ENCODE measurements around the gene LRP1B. TPM values are rescaled to one million over a fixed set of nuclear protein-coding genes. Genes with fewer than 3 reads are reported as not detected.
"Not testable (repeated sequence)": the region's sequence is repeated elsewhere in the genome, so short reads cannot be mapped to it uniquely, and the experiment has no call there.

LRP1B gene
- total and polyA plus RNA-seq, 5 experiments from 2014 or later = not detected

GRCh38 chr2:140589696-140590095 lies 1541.1 kb downstream of the LRP1B start:
- Mint-ChIP-seq H3K4me3 (no peak overlapping the region), H3K4me1 (no peaks in the 10 kb centered on the region), H3K9me3 (peaks cover 0 to 8% (median 2%) of the 10 kb centered on the region in 9 donors), H3K27me3 (no peaks in the 10 kb centered on the region), H3K36me3 (no peaks in the 10 kb centered on the region), H3K27ac (no peak overlapping the region)
- ATAC-seq (no peak), DNase-seq (no peak)
- POLR2A ChIA-PET = no interaction called here

DNA sequence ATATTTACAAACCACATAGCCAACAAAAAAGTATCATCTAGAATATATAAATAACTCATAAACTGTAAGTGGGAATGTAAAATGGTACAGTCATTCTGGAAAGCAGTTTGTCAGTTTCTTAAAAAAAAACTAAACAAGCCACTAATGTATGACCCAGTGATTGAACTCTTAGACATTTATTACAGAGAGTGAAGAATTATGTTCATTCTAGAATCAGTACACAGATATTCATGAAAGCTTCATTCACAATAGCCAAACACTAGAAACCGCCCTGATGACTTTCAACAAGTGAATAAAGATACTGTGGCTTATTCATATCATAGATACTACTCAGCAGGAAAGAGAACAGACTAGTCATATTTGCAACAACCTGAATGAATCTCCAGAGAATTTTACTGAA lies 1541.5 kb downstream of the LRP1B start:
- DNase-seq = no peak
- ATAC-seq = no peak
- Mint-ChIP-seq H3K4me3 (no peak overlapping the region), H3K27ac (no peak overlapping the region), H3K36me3 (no peaks in the 10 kb centered on the region), H3K9me3 (peaks cover 0 to 8% (median 0%) of the 10 kb centered on the region in 9 donors), H3K27me3 (no peaks in the 10 kb centered on the region), H3K4me1 (no peaks in the 10 kb centered on the region)
- POLR2A ChIA-PET = no interaction called here

DNA sequence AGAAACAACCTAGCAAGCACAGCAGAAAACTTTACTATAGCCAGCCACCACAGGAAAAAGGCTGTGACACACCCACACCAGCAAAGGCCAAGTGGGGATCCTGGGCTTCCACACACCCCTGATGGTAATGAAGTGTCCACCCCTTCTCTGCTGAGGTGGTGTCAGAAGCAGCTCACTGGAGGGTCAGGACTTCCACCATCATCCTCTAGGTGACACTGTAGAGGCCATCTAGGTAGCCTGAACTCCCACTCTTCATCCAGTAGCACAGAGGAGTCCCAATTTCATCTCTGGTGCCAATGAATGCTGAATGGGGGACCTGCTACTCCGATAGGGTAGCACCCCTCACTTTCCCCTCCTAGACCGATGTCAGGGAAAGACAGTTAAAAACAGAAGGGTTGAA lies 1544.4 kb downstream of the LRP1B start:
- H3K36me3 Mint-ChIP-seq = no peaks in the 10 kb centered on the region
- DNase-seq = no peak
- H3K27me3 Mint-ChIP-seq = no peaks in the 10 kb centered on the region
- no peaks in the 10 kb centered on the region for H3K4me1 Mint-ChIP-seq
- H3K9me3 Mint-ChIP-seq = peaks cover 0 to 11% (median 3%) of the 10 kb centered on the region in 9 donors
- ATAC-seq = no peak
- no peak overlapping the region for H3K27ac Mint-ChIP-seq
- POLR2A ChIA-PET = no interaction called here
- no peak overlapping the region for H3K4me3 Mint-ChIP-seq

GRCh38 chr2:140585016-140585415 lies 1545.8 kb downstream of the LRP1B start:
- POLR2A ChIA-PET = no interaction called here
- Mint-ChIP-seq H3K27me3 (no peaks in the 10 kb centered on the region), H3K36me3 (no peaks in the 10 kb centered on the region), H3K9me3 (peaks cover 0 to 13% (median 3%) of the 10 kb centered on the region in 9 donors), H3K27ac (no peak overlapping the region), H3K4me3 (no peak overlapping the region), H3K4me1 (no peaks in the 10 kb centered on the region)
- no peak for DNase-seq
- ATAC-seq = no peak

DNA sequence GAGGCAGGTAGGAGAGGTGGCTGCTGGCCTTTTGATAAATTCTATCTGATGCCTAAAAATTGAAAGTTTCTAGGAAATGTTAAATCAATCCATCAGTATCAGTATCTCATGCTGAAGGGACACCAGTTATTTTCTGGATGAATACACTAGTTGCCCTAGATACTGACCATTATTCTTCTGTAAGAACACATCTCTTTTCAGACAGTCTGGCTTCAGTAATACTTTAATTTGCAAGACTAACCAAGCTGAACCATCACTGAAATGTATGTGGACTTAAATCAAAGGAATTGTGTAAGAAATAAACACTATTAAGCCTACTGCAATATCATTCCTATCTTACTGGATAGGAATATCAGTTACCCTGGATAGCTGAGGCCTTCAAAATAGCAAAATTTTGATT lies 1546.3 kb downstream of the LRP1B start:
- DNase-seq = no peak
- H3K4me3 Mint-ChIP-seq = no peak overlapping the region
- ATAC-seq = no peak
- no peaks in the 10 kb centered on the region for H3K27me3 Mint-ChIP-seq
- H3K9me3 Mint-ChIP-seq = peaks cover 0 to 13% (median 3%) of the 10 kb centered on the region in 9 donors
- no peaks in the 10 kb centered on the region for H3K36me3 Mint-ChIP-seq
- no peaks in the 10 kb centered on the region for H3K4me1 Mint-ChIP-seq
- POLR2A ChIA-PET = no interaction called here
- no peak overlapping the region for H3K27ac Mint-ChIP-seq

GRCh38 chr2:140580532-140581151 lies 1550.2 kb downstream of the LRP1B start:
- Mint-ChIP-seq H3K4me1 (no peaks in the 10 kb centered on the region), H3K27ac (no peak overlapping the region), H3K9me3 (peaks cover 0 to 17% (median 6%) of the 10 kb centered on the region in 9 donors), H3K27me3 (no peaks in the 10 kb centered on the region), H3K4me3 (no peak overlapping the region), H3K36me3 (no peaks in the 10 kb centered on the region)
- DNase-seq = no peak
- ATAC-seq = no peak
- POLR2A ChIA-PET = no interaction called here

- POLR2A ChIA-PET = no interaction called here
- no peaks in the 10 kb centered on the region for H3K36me3 Mint-ChIP-seq
- ATAC-seq = no peak
- DNase-seq = no peak
- H3K27ac Mint-ChIP-seq = no peak overlapping the region
- H3K4me3 Mint-ChIP-seq = no peak overlapping the region
- peaks cover 0 to 21% (median 9%) of the 10 kb centered on the region in 9 donors for H3K9me3 Mint-ChIP-seq
- H3K4me1 Mint-ChIP-seq = no peaks in the 10 kb centered on the region
- H3K27me3 Mint-ChIP-seq = no peaks in the 10 kb centered on the region
Observed at GRCh38 chr2:140577453-140577852, 1553.4 kb downstream of the LRP1B start.

GRCh38 chr2:140567734-140568133 lies 1563.1 kb downstream of the LRP1B start:
- POLR2A ChIA-PET = no interaction called here

GRCh38 chr2:140565756-140566155 lies 1565.1 kb downstream of the LRP1B start:
- H3K27ac Mint-ChIP-seq = no peak overlapping the region
- ATAC-seq = no peak
- POLR2A ChIA-PET = no interaction called here
- no peak for DNase-seq
- no peaks in the 10 kb centered on the region for H3K4me1 Mint-ChIP-seq
- peaks cover 0 to 16% (median 5%) of the 10 kb centered on the region in 9 donors for H3K9me3 Mint-ChIP-seq
- no peaks in the 10 kb centered on the region for H3K27me3 Mint-ChIP-seq
- no peak overlapping the region for H3K4me3 Mint-ChIP-seq
- no peaks in the 10 kb centered on the region for H3K36me3 Mint-ChIP-seq

More at GRCh38 chr2:140567734-140568133, 1563.1 kb downstream of the LRP1B start:
- Mint-ChIP-seq H3K9me3 (peaks cover 2 to 22% (median 8%) of the 10 kb centered on the region in 9 donors), H3K27ac (no peak overlapping the region), H3K4me1 (no peaks in the 10 kb centered on the region), H3K36me3 (no peaks in the 10 kb centered on the region), H3K4me3 (no peak overlapping the region), H3K27me3 (no peaks in the 10 kb centered on the region)
- DNase-seq = no peak
- ATAC-seq = no peak

DNA sequence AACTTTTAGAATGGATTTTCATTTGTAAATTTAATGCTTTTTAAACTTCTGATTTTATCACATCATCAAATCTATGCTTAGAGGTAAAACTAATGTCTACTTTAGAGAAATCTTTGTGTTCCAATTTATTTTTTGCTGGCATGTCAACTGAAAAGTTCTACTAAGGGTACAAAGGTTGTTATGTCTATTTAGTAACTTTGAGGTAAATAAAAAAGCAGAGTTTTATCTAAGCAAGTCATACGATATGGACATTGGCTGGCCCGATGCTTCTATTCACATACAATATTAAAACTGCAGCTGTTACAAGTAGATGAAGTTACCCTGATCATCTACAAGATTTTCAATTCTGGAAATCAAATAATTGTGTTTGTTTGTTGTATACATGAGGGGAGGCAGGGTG lies 1575.1 kb downstream of the LRP1B start:
- Mint-ChIP-seq H3K4me3 (no peak overlapping the region), H3K9me3 (peaks cover 0 to 15% (median 2%) of the 10 kb centered on the region in 9 donors), H3K27ac (no peak overlapping the region), H3K4me1 (no peaks in the 10 kb centered on the region), H3K27me3 (no peaks in the 10 kb centered on the region), H3K36me3 (no peaks in the 10 kb centered on the region)
- POLR2A ChIA-PET = no interaction called here
- DNase-seq = no peak
- no peak for ATAC-seq

- no peaks in the 10 kb centered on the region for H3K36me3 Mint-ChIP-seq
- H3K27me3 Mint-ChIP-seq = no peaks in the 10 kb centered on the region
- no peaks in the 10 kb centered on the region for H3K4me1 Mint-ChIP-seq
Observed at GRCh38 chr2:140552634-140553033, 1578.2 kb downstream of the LRP1B start.

DNA sequence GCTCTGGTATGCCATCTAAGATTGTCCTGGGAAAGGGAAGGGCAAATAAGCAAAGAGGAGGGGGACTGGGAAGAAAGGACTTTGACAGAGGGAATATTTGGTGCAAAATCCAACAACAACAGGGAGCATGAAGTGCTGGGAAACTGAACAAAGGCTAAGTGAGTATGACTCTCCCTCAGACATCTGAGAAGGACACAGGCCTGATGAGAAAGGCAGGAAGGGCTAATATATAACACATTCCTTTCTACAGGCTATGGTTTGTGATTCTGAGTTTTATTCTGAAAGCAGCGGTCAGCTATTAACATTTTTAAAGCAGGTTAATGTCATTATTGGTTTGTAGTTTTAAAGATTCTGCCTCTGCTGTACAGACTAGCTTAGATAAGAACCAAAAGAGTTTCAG lies 1579.5 kb downstream of the LRP1B start:
- ATAC-seq (no peak), DNase-seq (no peak)
- H3K4me1 Mint-ChIP-seq = no peaks in the 10 kb centered on the region
- no peaks in the 10 kb centered on the region for H3K27me3 Mint-ChIP-seq
- no peaks in the 10 kb centered on the region for H3K36me3 Mint-ChIP-seq
- no peak overlapping the region for H3K27ac Mint-ChIP-seq
- H3K4me3 Mint-ChIP-seq = no peak overlapping the region
- peaks cover 0 to 10% (median 2%) of the 10 kb centered on the region in 9 donors for H3K9me3 Mint-ChIP-seq
- POLR2A ChIA-PET = no interaction called here

More at GRCh38 chr2:140552634-140553033, 1578.2 kb downstream of the LRP1B start:
- H3K9me3 Mint-ChIP-seq = peaks cover 0 to 7% (median 2%) of the 10 kb centered on the region in 9 donors
- no peak overlapping the region for H3K27ac Mint-ChIP-seq
- no peak overlapping the region for H3K4me3 Mint-ChIP-seq
- no peak for ATAC-seq
- DNase-seq = no peak
- POLR2A ChIA-PET = no interaction called here

- no peaks in the 10 kb centered on the region for H3K27me3 Mint-ChIP-seq
- ATAC-seq (no peak), DNase-seq (no peak)
- H3K36me3 Mint-ChIP-seq = no peaks in the 10 kb centered on the region
- POLR2A ChIA-PET = no interaction called here
- peaks cover 0 to 14% (median 2%) of the 10 kb centered on the region in 9 donors for H3K9me3 Mint-ChIP-seq
- no peak overlapping the region for H3K4me3 Mint-ChIP-seq
- no peaks in the 10 kb centered on the region for H3K4me1 Mint-ChIP-seq
- H3K27ac Mint-ChIP-seq = no peak overlapping the region
Observed at GRCh38 chr2:140550821-140551220, 1580.0 kb downstream of the LRP1B start.

DNA sequence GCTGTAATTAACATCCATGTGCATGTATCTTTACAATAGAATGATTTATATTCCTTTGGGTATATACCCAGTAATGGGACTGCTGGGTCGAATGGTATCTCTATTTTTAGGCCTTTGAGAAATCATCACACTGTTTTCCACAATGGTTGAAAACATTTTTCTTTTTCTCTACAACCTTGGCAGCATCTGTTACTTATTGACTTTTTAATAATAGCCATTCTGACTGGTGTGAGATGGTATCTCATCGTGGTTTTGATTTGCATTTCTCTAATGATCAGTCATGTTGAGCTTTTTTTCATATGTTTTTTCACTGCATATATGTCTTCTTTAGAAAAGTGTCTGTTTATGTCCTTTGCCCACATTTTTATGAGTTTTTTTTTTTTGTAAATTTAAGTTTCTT lies 1586.0 kb downstream of the LRP1B start:
- H3K36me3 Mint-ChIP-seq, ATAC-seq: not testable (repeated sequence)

More for the DNA sequence above, 1586.0 kb downstream of the LRP1B start:
- H3K27ac Mint-ChIP-seq, H3K4me1 Mint-ChIP-seq, POLR2A ChIA-PET, DNase-seq, H3K27me3 Mint-ChIP-seq, H3K4me3 Mint-ChIP-seq: not testable (repeated sequence)
- H3K9me3 Mint-ChIP-seq = peaks cover 0 to 26% (median 9%) of the 10 kb centered on the region in 9 donors
